ENCODE results near the gene RNF213.
"Not testable (repeated sequence)": the region's sequence is repeated elsewhere in the genome, so short reads cannot be mapped to it uniquely, and the experiment has no call there.

The RNF213 gene

DNA sequence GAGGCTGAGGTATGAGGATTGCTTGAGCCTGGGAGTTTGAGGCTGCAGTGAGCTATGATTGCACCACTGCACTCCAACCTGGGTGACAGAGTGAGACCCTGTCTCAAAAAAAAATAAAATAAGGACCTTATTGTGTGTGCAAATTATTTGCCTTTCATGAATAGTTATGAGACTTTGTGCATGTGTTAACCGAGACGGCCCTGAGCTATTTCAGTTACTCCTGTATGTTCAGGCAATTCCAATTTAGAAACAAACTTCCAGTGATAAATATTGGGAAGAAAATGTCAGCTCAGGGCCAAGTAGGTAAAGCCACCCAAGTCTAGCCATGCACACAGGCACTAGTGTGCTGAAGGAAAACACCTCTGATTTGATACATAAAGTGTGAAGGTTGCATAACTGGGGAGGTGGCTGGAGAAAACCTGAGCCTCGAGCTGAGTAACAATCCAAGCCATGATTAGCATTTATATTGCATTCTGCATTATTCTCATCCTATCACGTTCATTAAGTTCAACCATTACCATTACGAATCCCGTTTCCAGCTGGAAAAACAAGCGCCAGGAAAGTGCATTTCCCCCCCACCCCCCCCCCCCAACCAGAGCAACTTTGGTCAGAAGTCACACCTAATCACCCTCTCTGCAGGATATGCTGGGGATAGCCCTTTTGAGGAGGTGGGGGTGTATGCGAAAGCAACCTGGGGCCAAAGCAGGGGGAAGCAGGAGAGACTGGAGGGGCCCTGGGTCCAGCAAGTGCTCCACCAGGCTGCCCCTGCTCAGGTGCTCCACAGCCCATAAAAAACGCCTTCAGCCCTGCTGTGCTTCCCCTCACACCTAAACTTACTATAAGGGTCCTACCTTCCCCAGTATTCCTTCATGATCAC is 135.7 kb downstream of the RNF213 start:
- Histone ChIP-seq H3K27ac (ENCODE audit: low read length) (no peak overlapping the region), H3K27me3 (ENCODE audit: control insufficient read depth in 1 of 2, insufficient read depth in 2 of 2, low read length in 2 of 2) (no peaks in the 10 kb centered on the region), H3K9me3 (ENCODE audit: control insufficient read depth in 2 of 2, low read length in 2 of 2) (no peaks in the 10 kb centered on the region), H3K36me3 (ENCODE audit: control insufficient read depth in 2 of 2, insufficient read depth in 2 of 2, low read length in 2 of 2) (peaks cover 9 to 23% of the 10 kb centered on the region in 2 donors), H3K4me3 (ENCODE audit: low read length in 2 of 2) (no peak overlapping the region), H3K4me1 (ENCODE audit: control insufficient read depth, insufficient read depth, low read length) (no peaks in the 10 kb centered on the region), H3K9ac (ENCODE audit: low read length in 2 of 2) (no peak overlapping the region)

GRCh38 chr17:80397034-80397387 is 136.4 kb downstream of the RNF213 start:
- Histone ChIP-seq H3K9me3 (ENCODE audit: control insufficient read depth in 2 of 2, low read length in 2 of 2) (no peaks in the 10 kb centered on the region), H3K9ac (ENCODE audit: low read length in 2 of 2) (no peak overlapping the region), H3K4me1 (ENCODE audit: control insufficient read depth, insufficient read depth, low read length) (no peaks in the 10 kb centered on the region), H3K36me3 (ENCODE audit: control insufficient read depth in 2 of 2, insufficient read depth in 2 of 2, low read length in 2 of 2) (peaks cover 7 to 22% of the 10 kb centered on the region in 2 donors), H3K4me3 (ENCODE audit: low read length in 2 of 2) (no peak overlapping the region), H3K27me3 (ENCODE audit: control insufficient read depth in 1 of 2, insufficient read depth in 2 of 2, low read length in 2 of 2) (no peaks in the 10 kb centered on the region), H3K27ac (ENCODE audit: low read length) (no peak overlapping the region)

DNA sequence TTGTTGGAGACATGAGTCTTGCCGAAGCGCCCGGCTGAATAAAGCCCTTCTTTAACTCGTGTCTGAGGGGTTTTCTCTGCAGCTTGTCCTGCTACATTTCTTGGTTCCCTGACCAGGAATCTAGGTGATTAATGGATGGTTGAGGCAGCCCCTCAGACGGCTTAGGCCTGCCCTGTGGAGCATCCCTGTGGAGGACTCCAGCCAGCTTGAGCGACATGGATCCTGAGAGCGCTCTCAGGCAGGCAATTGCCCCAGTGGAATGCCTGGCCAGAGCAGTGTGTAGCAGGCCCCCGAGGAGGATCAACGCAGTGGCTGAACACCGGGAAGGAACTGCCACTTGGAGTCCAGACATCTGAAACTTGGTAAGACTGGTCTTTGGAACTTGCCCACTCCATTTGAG is 137.0 kb downstream of the RNF213 start:
- H3K27ac ChIP-seq (ENCODE audit: low read length) = no peak overlapping the region
- H3K9me3 ChIP-seq (ENCODE audit: control insufficient read depth in 2 of 2, low read length in 2 of 2) = no peaks in the 10 kb centered on the region
- H3K27me3 ChIP-seq (ENCODE audit: control insufficient read depth in 1 of 2, insufficient read depth in 2 of 2, low read length in 2 of 2) = no peaks in the 10 kb centered on the region
- H3K36me3 ChIP-seq (ENCODE audit: control insufficient read depth in 2 of 2, insufficient read depth in 2 of 2, low read length in 2 of 2) = peaks cover 3 to 22% of the 10 kb centered on the region in 2 donors
- H3K4me3 ChIP-seq (ENCODE audit: low read length in 2 of 2) = no peak overlapping the region
- no peak overlapping the region for H3K9ac ChIP-seq (ENCODE audit: low read length in 2 of 2)
- H3K4me1 ChIP-seq (ENCODE audit: control insufficient read depth, insufficient read depth, low read length) = no peaks in the 10 kb centered on the region

- H3K36me3 ChIP-seq (ENCODE audit: control insufficient read depth in 2 of 2, insufficient read depth in 2 of 2, low read length in 2 of 2); H3K27ac ChIP-seq (ENCODE audit: low read length); H3K27me3 ChIP-seq (ENCODE audit: control insufficient read depth in 1 of 2, insufficient read depth in 2 of 2, low read length in 2 of 2); H3K9ac ChIP-seq (ENCODE audit: low read length in 2 of 2); H3K4me1 ChIP-seq (ENCODE audit: control insufficient read depth, insufficient read depth, low read length); H3K4me3 ChIP-seq (ENCODE audit: low read length in 2 of 2); H3K9me3 ChIP-seq (ENCODE audit: control insufficient read depth in 2 of 2, low read length in 2 of 2): not testable (repeated sequence)
Measured at GRCh38 chr17:80401086-80401485, 140.4 kb downstream of the RNF213 start.

DNA sequence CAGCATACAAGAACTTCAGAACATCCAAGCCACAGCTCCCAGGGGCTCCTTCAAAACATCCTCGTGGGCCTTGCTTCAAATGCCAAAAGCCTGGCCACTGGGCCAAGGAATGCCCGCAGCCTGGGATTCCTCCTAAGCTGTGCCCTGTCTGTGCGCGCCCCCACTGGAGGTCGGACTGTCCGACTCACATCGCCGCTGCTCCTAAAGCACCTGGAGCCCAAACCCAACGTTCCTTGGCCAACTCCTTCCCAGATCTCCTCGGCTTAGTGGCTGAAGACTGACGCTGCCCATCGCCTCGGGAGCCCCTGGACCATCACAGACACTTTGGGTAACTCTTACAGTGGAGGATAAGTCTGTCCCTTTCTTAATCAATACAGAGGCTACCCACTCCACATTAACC is 141.4 kb downstream of the RNF213 start:
- H3K9ac ChIP-seq (ENCODE audit: low read length in 2 of 2); H3K27ac ChIP-seq (ENCODE audit: low read length); H3K9me3 ChIP-seq (ENCODE audit: control insufficient read depth in 2 of 2, low read length in 2 of 2); H3K4me1 ChIP-seq (ENCODE audit: control insufficient read depth, insufficient read depth, low read length); H3K4me3 ChIP-seq (ENCODE audit: low read length in 2 of 2); H3K36me3 ChIP-seq (ENCODE audit: control insufficient read depth in 2 of 2, insufficient read depth in 2 of 2, low read length in 2 of 2); H3K27me3 ChIP-seq (ENCODE audit: control insufficient read depth in 1 of 2, insufficient read depth in 2 of 2, low read length in 2 of 2): not testable (repeated sequence)

DNA sequence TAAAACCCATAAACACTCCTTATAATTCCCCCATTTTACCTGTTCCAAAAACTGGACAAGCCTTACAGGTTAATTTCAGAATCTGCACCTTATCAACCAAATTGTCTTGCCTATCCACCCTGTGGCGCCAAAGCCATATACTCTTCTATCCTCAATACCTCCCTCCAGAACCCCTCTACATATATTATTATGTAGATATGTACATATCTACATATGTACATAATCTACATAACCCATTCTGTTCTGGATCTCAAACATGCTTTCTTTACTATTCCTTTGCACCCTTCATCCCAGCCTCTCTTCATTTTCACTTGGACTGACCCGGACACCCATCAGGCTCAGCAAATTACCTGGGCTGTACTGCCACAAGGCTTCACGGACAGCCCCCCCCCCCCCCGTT is 142.3 kb downstream of the RNF213 start:
- Histone ChIP-seq H3K36me3 (ENCODE audit: control insufficient read depth in 2 of 2, insufficient read depth in 2 of 2, low read length in 2 of 2) (no peaks in the 10 kb centered on the region), H3K9ac (ENCODE audit: low read length in 2 of 2) (no peak overlapping the region), H3K9me3 (ENCODE audit: control insufficient read depth in 2 of 2, low read length in 2 of 2) (no peaks in the 10 kb centered on the region), H3K4me3 (ENCODE audit: low read length in 2 of 2) (no peak overlapping the region), H3K27ac (ENCODE audit: low read length) (no peak overlapping the region), H3K27me3 (ENCODE audit: control insufficient read depth in 1 of 2, insufficient read depth in 2 of 2, low read length in 2 of 2) (no peaks in the 10 kb centered on the region), H3K4me1 (ENCODE audit: control insufficient read depth, insufficient read depth, low read length) (no peaks in the 10 kb centered on the region)

GRCh38 chr17:80406146-80406545 is 145.5 kb downstream of the RNF213 start:
- H3K4me1 ChIP-seq (ENCODE audit: control insufficient read depth, insufficient read depth, low read length) = no peaks in the 10 kb centered on the region
- H3K27me3 ChIP-seq (ENCODE audit: control insufficient read depth in 1 of 2, insufficient read depth in 2 of 2, low read length in 2 of 2) = no peaks in the 10 kb centered on the region
- no peaks in the 10 kb centered on the region for H3K36me3 ChIP-seq (ENCODE audit: control insufficient read depth in 2 of 2, insufficient read depth in 2 of 2, low read length in 2 of 2)
- no peaks in the 10 kb centered on the region for H3K9me3 ChIP-seq (ENCODE audit: control insufficient read depth in 2 of 2, low read length in 2 of 2)
- H3K4me3 ChIP-seq (ENCODE audit: low read length in 2 of 2) = no peak overlapping the region
- no peak overlapping the region for H3K27ac ChIP-seq (ENCODE audit: low read length)
- no peak overlapping the region for H3K9ac ChIP-seq (ENCODE audit: low read length in 2 of 2)

- not testable (repeated sequence) for H3K9me3 ChIP-seq (ENCODE audit: control insufficient read depth in 2 of 2, low read length in 2 of 2); H3K4me3 ChIP-seq (ENCODE audit: low read length in 2 of 2); H3K27ac ChIP-seq (ENCODE audit: low read length); H3K9ac ChIP-seq (ENCODE audit: low read length in 2 of 2); H3K4me1 ChIP-seq (ENCODE audit: control insufficient read depth, insufficient read depth, low read length); H3K36me3 ChIP-seq (ENCODE audit: control insufficient read depth in 2 of 2, insufficient read depth in 2 of 2, low read length in 2 of 2); H3K27me3 ChIP-seq (ENCODE audit: control insufficient read depth in 1 of 2, insufficient read depth in 2 of 2, low read length in 2 of 2)
Measured at GRCh38 chr17:80407917-80408316, 147.3 kb downstream of the RNF213 start.

DNA sequence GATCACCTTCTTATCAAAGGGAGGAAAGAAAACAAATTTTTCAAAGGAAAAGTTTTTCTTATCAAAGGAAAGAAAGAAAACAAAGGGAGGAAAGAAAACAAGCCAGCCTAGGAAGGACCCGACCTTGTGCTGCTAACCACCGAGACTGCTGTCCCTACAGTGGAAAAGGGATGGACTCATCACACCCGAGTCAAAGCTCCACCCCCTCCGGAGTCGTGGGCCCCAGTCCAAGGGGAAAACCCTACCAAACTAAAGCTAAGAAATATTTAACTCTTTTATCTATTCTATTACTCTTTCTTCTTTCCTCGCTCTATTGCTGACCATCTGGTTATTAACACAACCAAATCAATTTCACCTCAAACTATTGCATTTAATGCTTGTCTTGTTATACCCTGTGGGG is 148.2 kb downstream of the RNF213 start:
- Histone ChIP-seq H3K4me1 (ENCODE audit: control insufficient read depth, insufficient read depth, low read length) (peaks cover 5% of the 10 kb centered on the region), H3K4me3 (ENCODE audit: low read length in 2 of 2) (no peak overlapping the region), H3K9ac (ENCODE audit: low read length in 2 of 2) (no peak overlapping the region), H3K36me3 (ENCODE audit: control insufficient read depth in 2 of 2, insufficient read depth in 2 of 2, low read length in 2 of 2) (no peaks in the 10 kb centered on the region), H3K9me3 (ENCODE audit: control insufficient read depth in 2 of 2, low read length in 2 of 2) (no peaks in the 10 kb centered on the region), H3K27me3 (ENCODE audit: control insufficient read depth in 1 of 2, insufficient read depth in 2 of 2, low read length in 2 of 2) (no peaks in the 10 kb centered on the region), H3K27ac (ENCODE audit: low read length) (no peak overlapping the region)

DNA sequence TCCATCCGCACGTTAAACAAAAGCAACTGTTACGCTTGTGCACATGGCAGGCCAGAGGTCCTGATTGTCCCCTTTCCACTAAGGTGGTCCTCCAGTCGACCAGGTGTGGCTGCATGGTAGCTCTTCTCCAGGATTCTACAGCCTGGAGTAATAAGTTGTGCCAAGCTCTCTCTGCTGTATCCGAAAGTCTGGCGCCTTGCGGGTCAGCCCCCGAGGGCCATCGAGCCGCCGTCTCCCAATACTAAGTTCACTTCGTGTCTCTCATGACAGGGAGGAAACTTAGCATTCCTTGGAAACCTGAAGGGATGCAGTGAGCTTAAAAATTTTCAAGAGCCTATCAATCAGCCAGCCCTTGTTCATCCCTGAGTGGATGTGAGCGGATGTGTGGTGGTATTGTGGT is 149.0 kb downstream of the RNF213 start:
- Histone ChIP-seq H3K9ac (ENCODE audit: low read length in 2 of 2) (no peak overlapping the region), H3K27me3 (ENCODE audit: control insufficient read depth in 1 of 2, insufficient read depth in 2 of 2, low read length in 2 of 2) (no peaks in the 10 kb centered on the region), H3K4me1 (ENCODE audit: control insufficient read depth, insufficient read depth, low read length) (peaks cover 13% of the 10 kb centered on the region), H3K27ac (ENCODE audit: low read length) (no peak overlapping the region), H3K9me3 (ENCODE audit: control insufficient read depth in 2 of 2, low read length in 2 of 2) (no peaks in the 10 kb centered on the region), H3K36me3 (ENCODE audit: control insufficient read depth in 2 of 2, insufficient read depth in 2 of 2, low read length in 2 of 2) (no peaks in the 10 kb centered on the region), H3K4me3 (ENCODE audit: low read length in 2 of 2) (no peak overlapping the region)

- H3K27ac ChIP-seq (ENCODE audit: low read length); H3K9me3 ChIP-seq (ENCODE audit: control insufficient read depth in 2 of 2, low read length in 2 of 2); H3K36me3 ChIP-seq (ENCODE audit: control insufficient read depth in 2 of 2, insufficient read depth in 2 of 2, low read length in 2 of 2); H3K27me3 ChIP-seq (ENCODE audit: control insufficient read depth in 1 of 2, insufficient read depth in 2 of 2, low read length in 2 of 2); H3K9ac ChIP-seq (ENCODE audit: low read length in 2 of 2); H3K4me3 ChIP-seq (ENCODE audit: low read length in 2 of 2): not testable (repeated sequence)
- peaks cover 13% of the 10 kb centered on the region for H3K4me1 ChIP-seq (ENCODE audit: control insufficient read depth, insufficient read depth, low read length)
Measured at GRCh38 chr17:80410441-80411087, 149.9 kb downstream of the RNF213 start.

Measured in stomach smooth muscle (tissue), 2 donors.